H9 (cell line): Measurements from ENCODE around the gene HLA-DPB1. TPM values are rescaled to one million over a fixed set of nuclear protein-coding genes. Genes with fewer than 3 reads are reported as not detected.

ENCODE experiments used
- DNase-seq: peaks from one replicate; pipeline ENCODE4 v3.0.0-alpha.2; 2017
- H2AFZ ChIP-seq: one replicate; pipeline ENCODE4 v1.6.1; 2013; ENCODE audit warnings: mild to moderate bottlenecking, low read length, control low read depth, moderate library complexity
- H2AK5ac ChIP-seq: 2 replicates; pipeline ENCODE4 v1.6.1; 2013; ENCODE audit warnings: low read length, control low read depth, mixed read lengths; ENCODE audit not compliant: insufficient read length
- H2BK120ac ChIP-seq: one replicate; pipeline ENCODE4 v1.6.1; 2013; ENCODE audit warnings: low read depth, mild to moderate bottlenecking, low read length, control low read depth, inconsistent platforms; ENCODE audit not compliant: poor library complexity, severe bottlenecking
- H2BK12ac ChIP-seq: 2 replicates; pipeline ENCODE4 v1.6.1; 2013; ENCODE audit warnings: low read length, control low read depth, mixed read lengths, low read depth; ENCODE audit not compliant: insufficient read length
- H2BK15ac ChIP-seq: 2 replicates; pipeline ENCODE4 v1.6.1; 2013; ENCODE audit warnings: low read depth, low read length, control low read depth
- H2BK20ac ChIP-seq: one replicate; pipeline ENCODE4 v1.6.1; 2013; ENCODE audit warnings: low read depth, mild to moderate bottlenecking, low read length, control low read depth, inconsistent platforms; ENCODE audit not compliant: poor library complexity, severe bottlenecking
- H2BK5ac ChIP-seq: 2 replicates; pipeline ENCODE4 v1.6.1; 2013; ENCODE audit warnings: low read length, control low read depth, mixed read lengths; ENCODE audit not compliant: insufficient read length
- H3K14ac ChIP-seq: 2 replicates; pipeline ENCODE4 v1.6.1; 2013; ENCODE audit warnings: low read length, control low read depth; ENCODE audit not compliant: insufficient read depth
- H3K18ac ChIP-seq: 2 replicates; pipeline ENCODE4 v1.6.1; 2013; ENCODE audit warnings: low read depth, mild to moderate bottlenecking, mixed read lengths, low read length, control low read depth; ENCODE audit not compliant: insufficient read length
- H3K23ac ChIP-seq: 2 replicates; pipeline ENCODE4 v1.6.1; 2013; ENCODE audit warnings: low read length, control low read depth, mixed read lengths, low read depth; ENCODE audit not compliant: insufficient read length
- H3K23me2 ChIP-seq: 2 replicates; pipeline ENCODE4 v1.6.1; 2013; ENCODE audit warnings: low read depth, mild to moderate bottlenecking, mixed read lengths, low read length, control low read depth; ENCODE audit not compliant: insufficient read length, poor library complexity, severe bottlenecking
- H3K27ac ChIP-seq: 2 replicates; pipeline ENCODE4 v1.5.1; 2013; ENCODE audit warnings: low read length, control low read depth, mixed read lengths, low read depth; ENCODE audit not compliant: insufficient read length
- H3K27me3 ChIP-seq: 2 replicates; pipeline ENCODE4 v1.6.1; 2013; ENCODE audit warnings: low read length, control low read depth, inconsistent platforms; ENCODE audit not compliant: insufficient read depth
- H3K4ac ChIP-seq: 2 replicates; pipeline ENCODE4 v1.6.1; 2013; ENCODE audit warnings: low read depth, mild to moderate bottlenecking, control low read depth, inconsistent platforms, low read length, moderate library complexity
- H3K4me1 ChIP-seq: 2 replicates; pipeline ENCODE4 v1.6.1; 2013; ENCODE audit warnings: low read length, control low read depth, inconsistent platforms; ENCODE audit not compliant: insufficient read depth
- H3K4me2 ChIP-seq: 2 replicates; pipeline ENCODE4 v1.6.1; 2013; ENCODE audit warnings: low read length, control low read depth, mixed read lengths; ENCODE audit not compliant: insufficient read length, insufficient read depth
- H3K56ac ChIP-seq: 2 replicates; pipeline ENCODE4 v1.6.1; 2013; ENCODE audit warnings: low read depth, mild to moderate bottlenecking, mixed read lengths, low read length, control low read depth; ENCODE audit not compliant: insufficient read length
- H3K79me1 ChIP-seq: 2 replicates; pipeline ENCODE4 v1.6.1; 2013; ENCODE audit warnings: low read depth, mild to moderate bottlenecking, moderate library complexity, low read length, control low read depth, inconsistent platforms; ENCODE audit not compliant: insufficient read depth, poor library complexity, severe bottlenecking
- H3K79me2 ChIP-seq: 2 replicates; pipeline ENCODE4 v1.6.1; 2013; ENCODE audit warnings: low read length, control low read depth, inconsistent platforms; ENCODE audit not compliant: insufficient read depth
- H3K9ac ChIP-seq: 2 replicates; pipeline ENCODE4 v1.6.1; 2013; ENCODE audit warnings: low read length, control low read depth, mixed read lengths; ENCODE audit not compliant: insufficient read length; ENCODE audit errors: extremely low read depth
- H3K9me3 ChIP-seq: one replicate; pipeline ENCODE4 v1.6.1; 2013; ENCODE audit warnings: low read depth, low read length, inconsistent platforms; ENCODE audit not compliant: control insufficient read depth
- H3T11ph ChIP-seq: one replicate; pipeline ENCODE4 v1.6.1; 2013; ENCODE audit warnings: mild to moderate bottlenecking, low read length, control low read depth, inconsistent platforms
- H4K20me1 ChIP-seq: one replicate; pipeline ENCODE4 v1.6.1; 2013; ENCODE audit not compliant: control insufficient read depth, insufficient read length, insufficient read depth
- H4K5ac ChIP-seq: 2 replicates; pipeline ENCODE4 v1.6.1; 2013; ENCODE audit warnings: low read depth, mild to moderate bottlenecking, mixed read lengths, low read length, control low read depth; ENCODE audit not compliant: insufficient read length
- H4K8ac ChIP-seq: replicated peaks from 2 replicates; pipeline ENCODE4 v1.6.1; 2013; ENCODE audit warnings: low read length, control low read depth, mixed read lengths, low read depth; ENCODE audit not compliant: insufficient read length
- H4K91ac ChIP-seq: 2 replicates; pipeline ENCODE4 v1.6.1; 2013; ENCODE audit warnings: low read depth, mild to moderate bottlenecking, moderate library complexity, mixed read lengths, low read length, control low read depth; ENCODE audit not compliant: insufficient read length
- H3K27ac Mint-ChIP-seq, 3 experiments: 2 replicates in 2 of 3; 3 replicates in 1 of 3; pipeline ENCODE4 v1.8.0; 2020 to 2021; ENCODE audit warnings: mixed read lengths in 3 of 3, mild to moderate bottlenecking in 1 of 3, moderate library complexity in 1 of 3
- H3K27me3 Mint-ChIP-seq: 2 replicates; pipeline ENCODE4 v1.8.0; 2021; ENCODE audit warnings: low read depth, mild to moderate bottlenecking, moderate library complexity, mixed read lengths
- H3K36me3 Mint-ChIP-seq, 3 experiments: 2 replicates in 2 of 3; 3 replicates in 1 of 3; pipeline ENCODE4 v1.8.0; 2020 to 2021; ENCODE audit warnings: low read depth in 3 of 3, mixed read lengths in 3 of 3; ENCODE audit not compliant: insufficient read depth in 1 of 3
- H3K4me1 Mint-ChIP-seq, 2 experiments: 2 replicates each; pipeline ENCODE4 v1.8.0; 2020; ENCODE audit warnings: mixed read lengths in 2 of 2
- H3K4me3 Mint-ChIP-seq, 2 experiments: 2 replicates in 1 of 2; 3 replicates in 1 of 2; pipeline ENCODE4 v1.8.0; 2020 to 2021; ENCODE audit warnings: mild to moderate bottlenecking in 2 of 2, mixed read lengths in 2 of 2, moderate library complexity in 1 of 2
- H3K9me3 Mint-ChIP-seq, 2 experiments: 2 replicates in 1 of 2; 3 replicates in 1 of 2; pipeline ENCODE4 v1.8.0; 2020; ENCODE audit warnings: mild to moderate bottlenecking in 2 of 2, mixed read lengths in 2 of 2, moderate library complexity in 1 of 2
- CTCF ChIP-seq: fragments of 200-600 bp; sonication (generic); conservative IDR thresholded peaks from 3 replicates; pipeline ENCODE4 v1.8.0; 2021; ENCODE audit warnings: antibody characterized with exemption, mild to moderate bottlenecking
- WGBS: extraction: QIAGEN DNeasy Blood & Tissue Kit; methylation state at CpG from one replicate; pipeline ENCODE4 v1.1.7; 2013; ENCODE audit warnings: missing lambda C conversion rate, low lambda C conversion rate, mixed read lengths; ENCODE audit not compliant: insufficient read length; ENCODE audit errors: extremely low coverage; 5-methylcytosine and 5-hydroxymethylcytosine counted together
- total RNA-seq: library from RNA; stranded (reverse); gene quantifications from 2 replicates; pipeline ENCODE4 v1.2.1, GENCODE V29; 2021

Gene HLA-DPB1
- total RNA-seq, 1 experiment from 2014 or later: 23.6 TPM

DNA sequence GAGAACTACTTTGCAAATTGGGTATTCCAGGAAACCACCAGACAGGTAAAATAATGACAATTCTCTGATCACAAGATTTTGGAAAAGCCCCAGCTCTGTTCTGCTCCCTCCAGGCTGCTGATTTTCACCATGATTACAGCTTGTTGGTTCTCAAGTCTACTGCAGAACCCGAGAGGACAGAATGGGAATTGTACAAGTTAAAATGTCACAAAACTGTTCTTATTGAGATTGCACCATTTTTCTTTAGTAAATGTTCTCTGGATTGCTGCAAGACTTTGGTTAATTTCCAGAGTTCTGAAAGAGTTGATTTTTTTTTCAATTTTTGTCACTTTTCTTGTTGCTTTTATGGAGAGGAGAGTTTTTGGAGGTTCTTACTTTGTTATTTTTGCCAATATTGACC, 39.3 kb upstream of the HLA-DPB1 start:
- H4K20me1 ChIP-seq: no peaks in the 10 kb centered on the region
- no peaks in the 10 kb centered on the region for H3K27me3 ChIP-seq
- H3K9ac ChIP-seq: no peak overlapping the region
- H2AK5ac ChIP-seq: no peak overlapping the region
- no peak overlapping the region for H3K14ac ChIP-seq
- Mint-ChIP-seq H3K36me3 (no peaks in the 10 kb centered on the region; a peak in 1 of 7 replicates), H3K9me3 (peaks cover 4 to 7% of the 10 kb centered on the region in 2 experiments; a peak in 2 of 5 replicates), H3K4me1 (no peaks in the 10 kb centered on the region), H3K27me3 (peaks cover 2% of the 10 kb centered on the region), H3K27ac (no peak overlapping the region), H3K4me3 (no peak overlapping the region)
- H3K79me1 ChIP-seq: no peaks in the 10 kb centered on the region
- no peak for TF ChIP-seq CTCF
- no peak for DNase-seq
- H2BK120ac ChIP-seq: no peak overlapping the region
- no CpG with 5 or more reads among the region's 1 CpG for WGBS
- no peak overlapping the region for H4K5ac ChIP-seq
- H3K4ac ChIP-seq: no peak overlapping the region
- no peak overlapping the region for H3K56ac ChIP-seq
- no peak overlapping the region for H2AFZ ChIP-seq
- H3K4me2 ChIP-seq: no peak overlapping the region
- no peak overlapping the region for H3K18ac ChIP-seq
- H4K91ac ChIP-seq: no peak overlapping the region
- H3K23ac ChIP-seq: no peak overlapping the region
- H4K8ac ChIP-seq: no peak overlapping the region
- H2BK12ac ChIP-seq: no peak overlapping the region
- H3K4me1 ChIP-seq: no peaks in the 10 kb centered on the region
- no peak overlapping the region for H3K27ac ChIP-seq
- no peak overlapping the region for H2BK5ac ChIP-seq
- H3K9me3 ChIP-seq: no peaks in the 10 kb centered on the region
- no peak overlapping the region for H2BK15ac ChIP-seq
- no peak overlapping the region for H2BK20ac ChIP-seq
- no peaks in the 10 kb centered on the region for H3K23me2 ChIP-seq
- H3K79me2 ChIP-seq: no peaks in the 10 kb centered on the region
- no peak overlapping the region for H3T11ph ChIP-seq
